Thyroid gland (tissue), 4 donors: ENCODE measurements around the gene LRFN5.

Experiments used
- CTCF ChIP-seq, 6 experiments: fragments of 200-600 bp in 3 of 6; fragments of 450-650 bp in 3 of 6; sonication (generic) in 3 of 6; IDR thresholded peaks; one replicate each; pipeline ENCODE4 v1.5.1; 2016 to 2019; ENCODE audit warnings: antibody characterized with exemption in 6 of 6, mild to moderate bottlenecking in 2 of 6, inconsistent platforms in 1 of 6, moderate library complexity in 1 of 6
- POLR2A ChIP-seq, 2 donors: fragments of 450-650 bp; IDR thresholded peaks; one replicate each; pipeline ENCODE4 v1.6.1; 2017; ENCODE audit warnings: antibody characterized with exemption in 2 of 2, mild to moderate bottlenecking in 2 of 2, moderate library complexity in 1 of 2

DNA sequence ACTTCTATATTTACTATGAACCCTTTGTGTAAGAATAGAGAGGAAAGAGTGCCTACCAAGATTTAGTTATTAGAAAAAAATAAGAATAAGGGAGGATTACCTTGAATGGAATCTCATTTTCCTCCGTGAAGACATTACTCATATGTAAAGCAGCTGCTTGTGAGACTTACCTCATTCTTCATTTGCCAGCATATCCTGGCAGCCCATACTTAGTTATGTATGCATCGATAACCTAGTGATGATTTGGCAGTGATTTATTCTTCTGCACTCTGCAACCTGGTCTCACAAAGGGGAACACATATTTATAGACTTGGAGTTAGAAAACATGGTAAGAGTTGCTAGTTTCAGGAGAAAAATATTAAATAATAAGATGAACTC, 56.8 kb downstream of the LRFN5 start:
- TF ChIP-seq CTCF (IDR thresholded peaks at IDR 0.05), result no peak
- no peak for TF ChIP-seq POLR2A (IDR thresholded peaks at IDR 0.05)
